ENCODE measurements around the gene TEPSIN. TPM values are rescaled to one million over a fixed set of nuclear protein-coding genes. Genes with fewer than 3 reads are reported as not detected.

TEPSIN gene
- total and polyA plus RNA-seq, 2 of the 13 experiments (the other 11 are each of a cell fraction or from before 2014, with no cell fraction given), result 16.1 to 18.8 TPM

DNA sequence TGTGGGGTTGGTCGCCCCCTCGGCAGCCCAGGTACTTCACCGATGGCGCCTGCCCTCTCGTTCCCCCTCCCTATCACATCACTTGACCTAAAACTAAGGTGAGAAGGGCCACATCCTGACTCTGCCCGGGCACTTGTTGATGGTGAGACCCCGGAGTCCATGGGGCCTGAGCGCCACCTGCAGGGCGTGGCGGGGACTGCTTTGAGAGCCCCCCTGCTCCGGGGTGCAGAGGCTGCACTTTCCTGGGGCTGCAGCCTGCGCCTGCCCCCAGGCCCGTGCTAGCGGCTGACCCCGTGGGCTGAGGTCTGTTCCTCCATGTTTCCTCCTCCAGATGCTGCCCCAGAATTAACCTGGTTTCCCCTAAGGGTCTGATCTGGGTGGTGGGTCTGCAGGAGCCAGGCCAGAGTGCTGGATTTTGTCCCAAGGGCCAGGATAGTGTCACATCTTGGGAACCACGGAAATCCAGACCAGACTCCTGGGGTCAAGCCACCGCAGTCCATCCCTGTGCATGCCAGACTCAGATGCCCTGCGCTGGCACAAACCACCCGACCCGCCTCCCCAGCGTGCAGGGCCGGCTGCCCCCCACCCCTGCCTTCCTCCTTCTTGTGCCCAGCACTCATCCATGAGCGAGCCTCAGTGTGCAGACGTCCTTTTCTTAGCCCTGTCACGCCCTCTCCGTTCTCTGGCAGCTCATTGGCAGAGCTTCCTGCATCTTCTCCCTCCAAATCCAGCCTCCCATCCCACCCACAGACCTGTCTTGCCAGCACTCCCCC, 3.0 kb upstream of the TEPSIN start (continued):
- TF ChIP-seq ZNF556 (CRISPR knock-in tag; IDR thresholded peaks at IDR 0.05; ENCODE audit: borderline replicate concordance), result peak; percentile 85; the same call in 1 of the 2 replicates
- no peak for TF ChIP-seq ZNF124 (CRISPR knock-in tag; IDR thresholded peaks at IDR 0.05)
- TF ChIP-seq NR2F6 (IDR thresholded peaks at IDR 0.05), result peak; percentile 6; the same call in 1 of the 2 replicates
- peak; percentile 50; the same call in 1 of the 2 replicates for TF ChIP-seq NR2F6 (CRISPR knock-in tag; IDR thresholded peaks at IDR 0.05)
- 0 out of 2 replicates have a peak, but pooled peaks have one; percentile 46 for TF ChIP-seq ZNF501 (CRISPR knock-in tag; IDR thresholded peaks at IDR 0.05)
- TF ChIP-seq, protein P1, sequence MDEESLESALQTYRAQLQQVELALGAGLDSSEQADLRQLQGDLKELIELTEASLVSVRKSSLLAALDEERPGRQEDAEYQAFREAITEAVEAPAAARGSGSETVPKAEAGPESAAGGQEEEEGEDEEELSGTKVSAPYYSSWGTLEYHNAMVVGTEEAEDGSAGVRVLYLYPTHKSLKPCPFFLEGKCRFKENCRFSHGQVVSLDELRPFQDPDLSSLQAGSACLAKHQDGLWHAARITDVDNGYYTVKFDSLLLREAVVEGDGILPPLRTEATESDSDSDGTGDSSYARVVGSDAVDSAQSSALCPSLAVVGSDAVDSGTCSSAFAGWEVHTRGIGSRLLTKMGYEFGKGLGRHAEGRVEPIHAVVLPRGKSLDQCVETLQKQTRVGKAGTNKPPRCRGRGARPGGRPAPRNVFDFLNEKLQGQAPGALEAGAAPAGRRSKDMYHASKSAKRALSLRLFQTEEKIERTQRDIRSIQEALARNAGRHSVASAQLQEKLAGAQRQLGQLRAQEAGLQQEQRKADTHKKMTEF (CRISPR knock-in tag; IDR thresholded peaks at IDR 0.05), result peak; percentile 56; the same call in 1 of the 2 replicates
- no peak for TF ChIP-seq ZNF660 (CRISPR knock-in tag; IDR thresholded peaks at IDR 0.05; ENCODE audit: borderline replicate concordance, low read depth)
- no peak for TF ChIP-seq PLRG1 (conservative IDR thresholded peaks at IDR 0.05)
- TF ChIP-seq, protein P2, sequence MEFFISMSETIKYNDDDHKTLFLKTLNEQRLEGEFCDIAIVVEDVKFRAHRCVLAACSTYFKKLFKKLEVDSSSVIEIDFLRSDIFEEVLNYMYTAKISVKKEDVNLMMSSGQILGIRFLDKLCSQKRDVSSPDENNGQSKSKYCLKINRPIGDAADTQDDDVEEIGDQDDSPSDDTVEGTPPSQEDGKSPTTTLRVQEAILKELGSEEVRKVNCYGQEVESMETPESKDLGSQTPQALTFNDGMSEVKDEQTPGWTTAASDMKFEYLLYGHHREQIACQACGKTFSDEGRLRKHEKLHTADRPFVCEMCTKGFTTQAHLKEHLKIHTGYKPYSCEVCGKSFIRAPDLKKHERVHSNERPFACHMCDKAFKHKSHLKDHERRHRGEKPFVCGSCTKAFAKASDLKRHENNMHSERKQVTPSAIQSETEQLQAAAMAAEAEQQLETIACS (CRISPR knock-in tag; IDR thresholded peaks at IDR 0.05), result no peak
- TF ChIP-seq NR2F1 (CRISPR knock-in tag; IDR thresholded peaks at IDR 0.05), result no peak
- TF ChIP-seq ISL2 (CRISPR knock-in tag; IDR thresholded peaks at IDR 0.05), result no peak
- TF ChIP-seq TIGD3 (CRISPR knock-in tag; IDR thresholded peaks at IDR 0.05; ENCODE audit: borderline replicate concordance), result no peak
- TF ChIP-seq, protein P3, sequence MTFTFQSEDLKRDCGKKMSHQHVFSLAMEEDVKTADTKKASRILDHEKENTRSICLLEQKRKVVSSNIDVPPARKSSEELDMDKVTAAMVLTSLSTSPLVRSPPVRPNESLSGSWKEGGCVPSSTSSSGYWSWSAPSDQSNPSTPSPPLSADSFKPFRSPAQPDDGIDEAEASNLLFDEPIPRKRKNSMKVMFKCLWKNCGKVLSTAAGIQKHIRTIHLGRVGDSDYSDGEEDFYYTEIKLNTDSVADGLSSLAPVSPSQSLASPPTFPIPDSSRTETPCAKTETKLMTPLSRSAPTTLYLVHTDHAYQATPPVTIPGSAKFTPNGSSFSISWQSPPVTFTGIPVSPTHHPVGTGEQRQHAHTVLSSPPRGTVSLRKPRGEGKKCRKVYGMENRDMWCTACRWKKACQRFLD (CRISPR knock-in tag; IDR thresholded peaks at IDR 0.05; ENCODE audit: borderline replicate concordance), result no peak
- TF ChIP-seq SMAD3 (CRISPR knock-in tag; IDR thresholded peaks at IDR 0.05), result no peak
- no peak for TF ChIP-seq GATAD2A (CRISPR knock-in tag; IDR thresholded peaks at IDR 0.05)
- no peak for TF ChIP-seq ZNF558 (CRISPR knock-in tag; IDR thresholded peaks at IDR 0.05; ENCODE audit: borderline replicate concordance)
- no peak for TF ChIP-seq SOX13 (IDR thresholded peaks at IDR 0.05)
- no peak for TF ChIP-seq SOX13 (CRISPR knock-in tag; conservative IDR thresholded peaks at IDR 0.05 in 1 of 2, IDR thresholded peaks at IDR 0.05 in 1 of 2)
- TF ChIP-seq IRF1 (CRISPR knock-in tag; IDR thresholded peaks at IDR 0.05; ENCODE audit: low read depth), result no peak
- TF ChIP-seq NR2F2 (IDR thresholded peaks at IDR 0.05; ENCODE audit: borderline replicate concordance, low read depth), result no peak
- 0 out of 2 replicates have a peak, but pooled peaks have one; percentile 29 for TF ChIP-seq ELF3 (CRISPR knock-in tag; IDR thresholded peaks at IDR 0.05)
- TF ChIP-seq KMT2B (CRISPR knock-in tag; IDR thresholded peaks at IDR 0.05), result no peak
